HCT116 (cell line): ENCODE data around the gene ABCC8.

Experiments
- EGR1 ChIP-seq: IDR thresholded peaks from 2 replicates; pipeline ENCODE4 v1.6.1; 2012; ENCODE audit warnings: low read depth
- EZH2 ChIP-seq: fragments of 200-600 bp; sonication (generic); IDR thresholded peaks from 2 replicates; pipeline ENCODE4 v1.6.1; 2017; ENCODE audit warnings: antibody characterized with exemption, mixed run types
- TF ChIP-seq, protein P1 (sequence below), 3 experiments: fragments of 200-600 bp in 1 of 3; sonication (generic) in 1 of 3; IDR thresholded peaks in 2 of 3; conservative IDR thresholded peaks in 1 of 3; 2 replicates each; pipeline ENCODE4 v1.5.1; 2012 to 2017; ENCODE audit warnings: low read depth in 2 of 3, low read length in 2 of 3, antibody characterized with exemption in 1 of 3, borderline replicate concordance in 1 of 3, control low read depth in 1 of 3, mild to moderate bottlenecking in 1 of 3, mixed read lengths in 1 of 3, mixed run types in 1 of 3, moderate library complexity in 1 of 3; ENCODE audit not compliant: insufficient read depth in 1 of 3

DNA sequence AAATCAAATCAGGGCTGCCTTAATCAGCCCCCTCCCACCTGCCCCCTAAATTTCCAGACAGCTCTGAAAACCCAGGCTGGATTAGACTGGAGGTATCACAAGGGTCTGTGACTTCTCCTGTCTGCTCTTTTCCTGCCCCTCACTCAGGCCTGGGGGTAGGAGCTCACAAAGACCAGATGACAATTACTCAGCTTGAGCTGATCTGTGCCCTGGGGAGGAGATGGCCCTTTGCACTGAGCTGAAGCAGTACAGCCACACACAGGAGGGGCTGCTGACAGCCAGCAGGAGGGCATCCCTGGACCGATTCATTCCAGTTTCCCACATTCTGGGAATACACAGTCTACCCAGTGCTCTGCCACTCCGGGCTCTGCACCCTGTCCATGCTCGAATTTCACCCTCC, 4.2 kb downstream of the ABCC8 start:
- TF ChIP-seq, protein P1, sequence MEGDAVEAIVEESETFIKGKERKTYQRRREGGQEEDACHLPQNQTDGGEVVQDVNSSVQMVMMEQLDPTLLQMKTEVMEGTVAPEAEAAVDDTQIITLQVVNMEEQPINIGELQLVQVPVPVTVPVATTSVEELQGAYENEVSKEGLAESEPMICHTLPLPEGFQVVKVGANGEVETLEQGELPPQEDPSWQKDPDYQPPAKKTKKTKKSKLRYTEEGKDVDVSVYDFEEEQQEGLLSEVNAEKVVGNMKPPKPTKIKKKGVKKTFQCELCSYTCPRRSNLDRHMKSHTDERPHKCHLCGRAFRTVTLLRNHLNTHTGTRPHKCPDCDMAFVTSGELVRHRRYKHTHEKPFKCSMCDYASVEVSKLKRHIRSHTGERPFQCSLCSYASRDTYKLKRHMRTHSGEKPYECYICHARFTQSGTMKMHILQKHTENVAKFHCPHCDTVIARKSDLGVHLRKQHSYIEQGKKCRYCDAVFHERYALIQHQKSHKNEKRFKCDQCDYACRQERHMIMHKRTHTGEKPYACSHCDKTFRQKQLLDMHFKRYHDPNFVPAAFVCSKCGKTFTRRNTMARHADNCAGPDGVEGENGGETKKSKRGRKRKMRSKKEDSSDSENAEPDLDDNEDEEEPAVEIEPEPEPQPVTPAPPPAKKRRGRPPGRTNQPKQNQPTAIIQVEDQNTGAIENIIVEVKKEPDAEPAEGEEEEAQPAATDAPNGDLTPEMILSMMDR (IDR thresholded peaks at IDR 0.05 in 2 of 3, conservative IDR thresholded peaks at IDR 0.05 in 1 of 3; ENCODE audit: borderline replicate concordance in 1 of 3, insufficient read depth in 1 of 3, low read depth in 2 of 3, low read length in 2 of 3): no peak
- TF ChIP-seq EGR1: no peak
- no peak for TF ChIP-seq EZH2
